IPS DF 4.7 (cell line): ENCODE results near the gene RHOT2.

Source experiments
- DNase-seq: peaks from one replicate; pipeline ENCODE4 v3.0.0-alpha.2; 2013; ENCODE audit warnings: low spot score; ENCODE audit errors: extremely low read depth

Gene RHOT2

DNA sequence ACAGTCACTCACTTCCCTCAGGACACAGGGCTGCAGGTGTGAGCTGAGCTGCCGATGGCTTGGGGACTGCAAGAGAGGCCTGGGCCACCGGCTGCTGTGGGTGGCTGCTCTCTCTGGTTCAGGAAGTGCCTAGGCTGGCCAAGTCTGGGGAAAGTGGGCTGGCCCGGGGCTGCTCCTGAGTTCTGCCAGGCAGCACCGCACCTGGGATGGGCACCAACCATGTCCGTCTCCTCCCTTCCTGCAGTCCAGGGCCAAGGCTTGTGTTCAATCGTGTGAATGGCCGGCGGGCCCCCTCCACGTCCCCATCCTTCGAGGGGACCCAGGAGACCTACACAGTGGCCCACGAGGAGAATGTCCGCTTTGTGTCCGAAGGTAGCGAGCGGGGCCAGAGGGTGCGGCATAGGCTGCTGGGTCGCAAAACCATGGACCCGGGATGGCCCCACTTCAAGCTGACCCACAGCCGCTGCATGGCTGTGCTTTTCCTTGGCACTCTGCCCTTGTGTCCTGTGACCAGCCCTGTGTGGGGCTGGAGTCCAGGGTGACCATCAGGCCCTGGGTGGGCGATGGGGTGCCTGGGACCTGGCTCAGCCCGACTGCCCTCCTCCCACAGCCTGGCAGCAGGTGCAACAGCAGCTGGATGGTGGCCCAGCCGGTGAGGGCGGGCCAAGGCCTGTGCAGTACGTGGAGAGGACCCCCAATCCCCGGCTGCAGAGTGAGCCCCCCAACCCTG lies 20.6 kb upstream of the RHOT2 start:
- DNase-seq: no peak

- DNase-seq: no peak
Measured at GRCh38 chr16:648071-648780, 19.7 kb upstream of the RHOT2 start.

- DNase-seq: no peak
Measured at GRCh38 chr16:648781-649589, 18.9 kb upstream of the RHOT2 start, which contains the start of gene WDR90. TSS of gene WDR90 (plus strand) at chr16:649365. CDS start at chr16:649417, 52 bp downstream.

- DNase-seq: no peak
Measured at GRCh38 chr16:649631-650030, 18.3 kb upstream of the RHOT2 start.

DNA sequence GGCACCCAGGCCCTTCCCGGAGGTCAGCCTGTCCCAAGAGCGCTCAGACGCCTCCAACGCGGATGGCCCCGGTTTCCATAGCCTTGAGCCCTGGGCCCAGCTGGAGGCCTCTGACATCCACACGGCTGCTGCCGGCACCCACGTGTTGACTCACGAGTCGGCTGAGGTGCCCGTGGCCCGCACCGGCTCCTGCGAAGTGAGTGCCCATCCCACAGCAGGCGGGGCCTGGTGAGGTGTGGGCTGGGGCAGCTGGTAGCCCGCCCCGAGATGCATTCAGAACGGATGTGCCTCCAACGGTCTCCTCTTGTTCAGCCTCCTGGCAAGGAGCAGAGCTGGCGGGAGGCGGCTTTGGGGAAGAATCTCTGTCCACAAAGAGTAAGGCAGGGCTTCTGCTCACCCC lies 16.1 kb upstream of the RHOT2 start:
- DNase-seq: no peak

- DNase-seq: no peak
Measured at GRCh38 chr16:652454-653305, 15.3 kb upstream of the RHOT2 start.

DNA sequence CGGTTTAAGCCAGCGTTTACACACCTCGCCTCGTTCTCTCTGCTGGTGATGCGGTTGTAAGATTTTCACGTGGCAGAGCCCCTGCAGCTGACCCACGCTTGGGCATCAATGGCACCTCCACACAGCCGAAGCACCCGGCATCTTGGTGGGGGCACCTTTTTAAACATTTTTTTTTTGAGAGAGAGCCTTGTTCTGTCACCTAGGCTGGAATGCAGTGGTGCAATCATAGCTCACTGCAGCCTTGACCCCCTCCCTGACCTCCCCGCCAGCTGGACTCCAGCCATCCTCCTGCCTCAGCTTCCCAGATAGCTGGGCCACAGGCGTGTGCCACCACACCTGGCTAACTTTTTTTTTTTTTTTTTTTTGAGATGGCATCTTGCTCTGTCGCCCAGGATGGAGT lies 13.9 kb upstream of the RHOT2 start:
- no peak for DNase-seq

- DNase-seq: no peak
Measured at GRCh38 chr16:657487-657886, 10.4 kb upstream of the RHOT2 start.

- DNase-seq: no peak
Measured at GRCh38 chr16:658679-659571, 9.0 kb upstream of the RHOT2 start.

- no peak for DNase-seq
Measured at GRCh38 chr16:659618-660017, 8.3 kb upstream of the RHOT2 start.

GRCh38 chr16:660132-660458 lies 7.8 kb upstream of the RHOT2 start:
- DNase-seq: no peak

DNA sequence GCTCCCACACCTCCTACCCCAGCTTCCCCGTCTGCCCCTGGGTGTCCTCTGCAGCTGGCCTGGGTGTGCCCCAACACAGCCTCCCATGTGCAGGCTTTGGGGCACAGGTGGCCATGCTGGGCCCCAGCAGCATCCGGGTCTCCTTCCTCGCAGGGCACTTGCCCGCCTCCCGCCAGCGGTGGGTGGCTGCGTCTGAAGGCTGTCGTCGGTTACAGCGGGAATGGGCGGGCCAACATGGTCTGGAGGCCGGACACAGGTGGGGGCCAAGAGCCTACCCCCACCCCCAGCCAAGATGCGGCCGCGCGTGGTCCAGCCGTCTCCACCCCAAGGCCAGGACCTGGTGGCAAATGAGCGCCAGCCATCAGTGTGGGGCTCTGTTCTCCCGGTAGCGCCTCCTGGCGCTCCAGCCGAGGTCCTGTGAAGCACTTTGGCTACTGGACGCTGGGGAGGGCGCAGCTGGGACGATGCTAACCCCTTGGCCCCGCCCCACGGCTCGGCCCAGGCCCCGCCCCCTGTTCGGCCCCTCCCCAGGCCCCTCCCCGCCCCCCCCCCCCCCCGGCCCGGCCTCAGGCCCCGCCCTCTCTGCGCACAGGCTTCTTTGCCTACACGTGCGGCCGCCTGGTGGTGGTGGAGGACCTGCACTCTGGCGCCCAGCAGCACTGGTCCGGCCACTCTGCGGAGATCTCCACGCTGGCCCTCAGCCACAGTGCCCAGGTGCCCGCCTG lies 7.3 kb upstream of the RHOT2 start:
- no peak for DNase-seq

GRCh38 chr16:661184-661821 lies 6.6 kb upstream of the RHOT2 start:
- DNase-seq: no peak

- no peak for DNase-seq
Measured at GRCh38 chr16:662095-662494, 5.8 kb upstream of the RHOT2 start.

- no peak for DNase-seq
Measured at GRCh38 chr16:662597-662996, 5.3 kb upstream of the RHOT2 start.

GRCh38 chr16:666572-666971 lies 1.4 kb upstream of the RHOT2 start:
- DNase-seq: no peak

DNA sequence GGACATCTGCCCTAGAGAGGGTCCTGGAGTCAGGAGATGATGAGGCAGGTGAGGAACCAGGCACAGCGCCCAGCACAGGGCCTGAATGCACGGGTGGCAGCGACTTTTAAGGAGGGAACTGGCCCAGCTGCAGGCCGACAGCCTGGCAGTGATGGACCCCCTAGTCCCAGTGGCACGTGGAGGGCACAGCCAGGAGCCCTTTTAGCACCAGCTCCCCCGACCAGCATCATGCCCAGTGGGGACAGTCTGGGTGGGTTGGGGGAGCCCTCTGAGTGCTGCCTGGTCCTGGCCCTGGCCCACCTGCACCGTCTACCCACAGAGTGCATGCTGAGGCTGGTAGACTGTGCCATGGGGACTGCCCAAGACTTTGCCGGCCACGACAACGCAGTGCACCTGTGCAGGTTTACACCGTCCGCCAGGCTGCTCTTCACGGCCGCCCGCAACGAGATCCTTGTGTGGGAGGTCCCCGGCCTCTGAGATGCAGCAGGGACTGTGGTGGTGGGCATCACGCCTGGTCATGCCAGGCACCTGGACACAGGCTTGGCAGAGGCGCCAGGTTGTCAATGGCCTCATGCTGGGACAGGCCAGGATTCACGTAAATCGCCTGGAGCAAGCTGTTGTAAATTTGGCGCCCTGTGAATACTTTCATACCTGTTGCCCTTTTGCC lies 686 bp upstream of the RHOT2 start:
- DNase-seq: no peak

DNA sequence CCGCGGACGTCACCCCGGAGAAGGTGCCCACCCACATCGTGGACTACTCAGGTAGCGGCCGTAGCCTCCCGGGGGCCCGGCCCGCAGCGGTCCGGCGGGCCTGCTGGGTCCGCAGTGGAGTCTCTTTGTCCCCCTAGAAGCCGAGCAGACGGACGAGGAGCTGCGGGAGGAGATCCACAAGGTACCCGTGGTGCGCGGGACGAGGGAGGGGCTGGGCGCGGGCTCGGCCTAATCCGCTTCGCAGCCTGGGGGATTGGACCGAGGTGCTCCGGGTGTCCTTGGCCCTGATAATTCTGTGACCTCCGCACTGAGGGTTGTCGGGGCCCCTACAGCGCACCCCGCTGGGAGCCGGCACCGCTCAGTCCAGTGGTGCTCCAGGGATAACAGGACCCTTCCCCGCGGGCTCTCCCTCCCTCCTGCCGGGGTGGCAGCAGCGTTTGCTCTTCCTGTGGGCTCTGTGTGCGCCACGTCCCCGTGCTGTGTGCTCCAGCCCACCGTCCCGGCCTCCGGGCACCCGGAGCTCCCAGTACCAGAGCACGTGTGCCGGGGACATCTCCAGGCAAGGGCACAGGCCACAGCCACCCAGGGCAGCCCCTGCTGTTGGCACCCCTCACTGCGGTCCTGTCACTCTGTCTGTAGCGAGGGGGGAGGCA lies 713 bp downstream of the RHOT2 start:
- no peak for DNase-seq
